ENCODE measurements around the gene KRTCAP2.
A peak's percentile ranks its signal among the peaks of the same experiment; 100 is the strongest.
"Not testable (repeated sequence)": the region's sequence is repeated elsewhere in the genome, so short reads cannot be mapped to it uniquely, and the experiment has no call there.

KRTCAP2 gene

GRCh38 chr1:155172732-155173477 lies at the start of gene KRTCAP2:
Gene KRTCAP2 (minus strand): TSS chr1:155173304. CDS start chr1:155173224, 80 bp downstream.
- peak; percentile 96 for DNase-seq (ENCODE audit: low spot score)

- DNase-seq (ENCODE audit: low spot score): not testable (repeated sequence)
Measured at GRCh38 chr1:155220211-155220965, 47.3 kb upstream of the KRTCAP2 start.

- DNase-seq (ENCODE audit: low spot score): no peak
Measured at GRCh38 chr1:155219592-155220031, 46.5 kb upstream of the KRTCAP2 start.

GRCh38 chr1:155218854-155219591 lies 45.9 kb upstream of the KRTCAP2 start:
- no peak for DNase-seq (ENCODE audit: low spot score)

- not testable (repeated sequence) for DNase-seq (ENCODE audit: low spot score)
Measured at GRCh38 chr1:155214702-155215101, 41.6 kb upstream of the KRTCAP2 start.

- DNase-seq (ENCODE audit: low spot score): not testable (repeated sequence)
Measured at GRCh38 chr1:155212051-155212440, 38.9 kb upstream of the KRTCAP2 start.

- DNase-seq (ENCODE audit: low spot score): not testable (repeated sequence)
Measured at GRCh38 chr1:155211381-155212050, 38.4 kb upstream of the KRTCAP2 start.

- DNase-seq (ENCODE audit: low spot score): no peak
Measured at GRCh38 chr1:155210314-155211104, 37.4 kb upstream of the KRTCAP2 start.

GRCh38 chr1:155209312-155209721 lies 36.2 kb upstream of the KRTCAP2 start:
- DNase-seq (ENCODE audit: low spot score): no peak

GRCh38 chr1:155208541-155209311 lies 35.6 kb upstream of the KRTCAP2 start, which contains the start of gene MTX1:
Gene MTX1 (plus strand): TSS chr1:155208695. CDS start chr1:155208805, 110 bp downstream.
- peak; percentile 96 for DNase-seq (ENCODE audit: low spot score)

GRCh38 chr1:155207806-155208540 lies 34.9 kb upstream of the KRTCAP2 start, which contains the start of gene THBS3:
Gene THBS3 (minus strand): TSS chr1:155207897. CDS start chr1:155207876, 21 bp downstream.
- DNase-seq (ENCODE audit: low spot score): peak; percentile 84

GRCh38 chr1:155206891-155207805 lies 34.0 kb upstream of the KRTCAP2 start:
- peak; percentile 87 for DNase-seq (ENCODE audit: low spot score)

GRCh38 chr1:155205969-155206593 lies 33.0 kb upstream of the KRTCAP2 start:
- DNase-seq (ENCODE audit: low spot score): no peak

- DNase-seq (ENCODE audit: low spot score): no peak
Measured at GRCh38 chr1:155205035-155205434, 31.9 kb upstream of the KRTCAP2 start.

- no peak for DNase-seq (ENCODE audit: low spot score)
Measured at GRCh38 chr1:155202731-155203515, 29.8 kb upstream of the KRTCAP2 start.

- no peak for DNase-seq (ENCODE audit: low spot score)
Measured at GRCh38 chr1:155202198-155202597, 29.1 kb upstream of the KRTCAP2 start.

- no peak for DNase-seq (ENCODE audit: low spot score)
Measured at GRCh38 chr1:155200920-155201319, 27.8 kb upstream of the KRTCAP2 start.
